OCI-M1 (cell line): ENCODE results near the gene TGIF1.
A peak's percentile ranks its signal among the peaks of the same experiment; 100 is the strongest.

ENCODE experiments used
- DNase-seq: peaks from one replicate; lab custom pipeline; 2025; lab: John Stamatoyannopoulos, UW

Gene TGIF1

GRCh38 chr18:3482258-3482657, 32.3 kb downstream of the TGIF1 start:
- DNase-seq, result no peak

GRCh38 chr18:3485153-3486149, 35.5 kb downstream of the TGIF1 start:
- no peak for DNase-seq

- DNase-seq, result no peak
Observed at GRCh38 chr18:3486512-3486911, 36.5 kb downstream of the TGIF1 start.

- no peak for DNase-seq
Observed at GRCh38 chr18:3489462-3489861, 39.5 kb downstream of the TGIF1 start.

- no peak for DNase-seq
Observed at GRCh38 chr18:3491981-3492555, 42.1 kb downstream of the TGIF1 start.

- no peak for DNase-seq
Observed at GRCh38 chr18:3492721-3493120, 42.7 kb downstream of the TGIF1 start.

GRCh38 chr18:3493501-3494244, 43.7 kb downstream of the TGIF1 start:
- peak; percentile 88 for DNase-seq

- DNase-seq, result no peak
Observed at GRCh38 chr18:3494245-3494526, 44.2 kb downstream of the TGIF1 start.

GRCh38 chr18:3494569-3494968, 44.6 kb downstream of the TGIF1 start:
- no peak for DNase-seq

- no peak for DNase-seq
Observed at GRCh38 chr18:3495691-3496430, 45.9 kb downstream of the TGIF1 start.

GRCh38 chr18:3498698-3499471, 48.9 kb downstream of the TGIF1 start:
- DNase-seq, result no peak

GRCh38 chr18:3499501-3499900, 49.5 kb downstream of the TGIF1 start:
- DNase-seq, result no peak

- DNase-seq, result no peak
Observed at GRCh38 chr18:3500016-3500415, 50.0 kb downstream of the TGIF1 start.

- DNase-seq, result no peak
Observed at GRCh38 chr18:3502650-3503049, 52.7 kb downstream of the TGIF1 start.

GRCh38 chr18:3504637-3505036, 54.7 kb downstream of the TGIF1 start:
- DNase-seq, result no peak

GRCh38 chr18:3508576-3509549, 58.9 kb downstream of the TGIF1 start:
- DNase-seq, result peak; percentile 32
